CD4-positive, CD25-positive, alpha-beta regulatory T cell (primary cell): ENCODE results near the gene LMTK3. TPM values are rescaled to one million over a fixed set of nuclear protein-coding genes. Genes with fewer than 3 reads are reported as not detected.

Source experiments
- ATAC-seq, 2 donors: fragments of 150-1000 bp; cut with Tn5 transposase; one replicate each; pipeline ENCODE4 v1.10.0; 2021; ENCODE audit warnings: low read depth in 2 of 2, moderate number of reproducible peaks in 2 of 2, moderate library complexity in 1 of 2
- DNase-seq, 3 donors: peaks; one replicate each; pipeline versions ENCODE4 v3.0.0 to v3.0.0-alpha.2; 2012 to 2022; ENCODE audit warnings: mixed read lengths in 1 of 3
- H3K27ac ChIP-seq: one replicate; pipeline ENCODE4 v1.7.0; 2013; ENCODE audit warnings: mild to moderate bottlenecking, low read length; ENCODE audit not compliant: insufficient read depth, poor library complexity, severe bottlenecking
- H3K27me3 ChIP-seq: one replicate; pipeline ENCODE4 v1.7.0; 2013; ENCODE audit warnings: low read length; ENCODE audit not compliant: control insufficient read depth, insufficient read depth
- H3K36me3 ChIP-seq: one replicate; pipeline ENCODE4 v1.7.0; 2013; ENCODE audit warnings: mild to moderate bottlenecking, low read length, moderate library complexity; ENCODE audit not compliant: control insufficient read depth, insufficient read depth
- H3K4me1 ChIP-seq: 2 replicates; pipeline ENCODE4 v1.7.0; 2013; ENCODE audit warnings: mild to moderate bottlenecking, low read length; ENCODE audit not compliant: insufficient read depth, control insufficient read depth, poor library complexity, severe bottlenecking
- H3K4me3 ChIP-seq: one replicate; pipeline ENCODE4 v1.7.0; 2013; ENCODE audit warnings: low read depth, mild to moderate bottlenecking, low read length, moderate library complexity
- H3K9me3 ChIP-seq, 2 experiments: 1 replicate in 1 of 2; 2 replicates in 1 of 2; pipeline ENCODE4 v1.7.0; 2013; ENCODE audit warnings: low read length in 2 of 2, mild to moderate bottlenecking in 1 of 2, moderate library complexity in 1 of 2; ENCODE audit not compliant: control insufficient read depth in 2 of 2
- H3K27ac Mint-ChIP-seq, 3 donors: one replicate each; pipeline ENCODE4 v1.8.0; 2020 to 2022; ENCODE audit warnings: mild to moderate bottlenecking in 3 of 3, mixed read lengths in 3 of 3, moderate library complexity in 2 of 3
- H3K27me3 Mint-ChIP-seq: one replicate; pipeline ENCODE4 v1.8.0; 2022; ENCODE audit warnings: mild to moderate bottlenecking, mixed read lengths
- H3K36me3 Mint-ChIP-seq: one replicate; pipeline ENCODE4 v1.8.0; 2020; ENCODE audit warnings: mixed read lengths
- H3K4me1 Mint-ChIP-seq, 4 donors: one replicate each; pipeline ENCODE4 v1.8.0; 2020 to 2022; ENCODE audit warnings: mixed read lengths in 4 of 4, mild to moderate bottlenecking in 1 of 4
- H3K4me3 Mint-ChIP-seq, 4 donors: one replicate each; pipeline ENCODE4 v1.8.0; 2020 to 2022; ENCODE audit warnings: mild to moderate bottlenecking in 4 of 4, mixed read lengths in 4 of 4, moderate library complexity in 3 of 4
- H3K9me3 Mint-ChIP-seq, 7 donors: one replicate each; pipeline ENCODE4 v1.8.0; 2020 to 2022; ENCODE audit warnings: mixed read lengths in 7 of 7, mild to moderate bottlenecking in 3 of 7, moderate library complexity in 2 of 7
- polyA plus RNA-seq, 4 donors: library from polyadenylated mRNA; unstranded; fragments of 300-500 nt; fragmentation: Illumina TruSeq; gene quantifications; one replicate each; pipeline ENCODE4 v1.2.3, GENCODE V29; 2021
- total RNA-seq: library from RNA; stranded (reverse); gene quantifications from one replicate; pipeline ENCODE4 v1.2.3, GENCODE V29; 2022

LMTK3 gene
- total and polyA plus RNA-seq, 5 donors from 2014 or later: 6.3 TPM; not detected in 4

GRCh38 chr19:48446579-48446978 is 65.1 kb downstream of the LMTK3 start:
- Mint-ChIP-seq H3K27ac (peak overlapping the region in 2 of 3 donors; percentile 88 to 96), H3K27me3 (peaks cover 25% of the 10 kb centered on the region), H3K36me3 (peaks cover 15% of the 10 kb centered on the region), H3K4me3 (peak overlapping the region; percentile 85 to 95 (median 94)), H3K4me1 (peaks cover 4 to 48% (median 26%) of the 10 kb centered on the region in 4 donors), H3K9me3 (no peaks in the 10 kb centered on the region)
- ATAC-seq: no peak
- H3K9me3 ChIP-seq: no peaks in the 10 kb centered on the region
- peak overlapping the region; percentile 84 for H3K27ac ChIP-seq
- DNase-seq: no peak
- H3K4me1 ChIP-seq: peaks cover 28% of the 10 kb centered on the region
- H3K27me3 ChIP-seq: peaks cover 4% of the 10 kb centered on the region
- peaks cover 41% of the 10 kb centered on the region for H3K36me3 ChIP-seq
- peak overlapping the region; percentile 95 for H3K4me3 ChIP-seq

GRCh38 chr19:48445606-48446481 is 65.8 kb downstream of the LMTK3 start, which contains the start of gene GRWD1:
GRWD1 (plus strand) TSS chr19:48445983; CDS start chr19:48446006, 23 bp downstream.
- Mint-ChIP-seq H3K36me3 (peaks cover 15% of the 10 kb centered on the region), H3K9me3 (no peaks in the 10 kb centered on the region), H3K27me3 (peaks cover 32% of the 10 kb centered on the region), H3K4me1 (peaks cover 4 to 51% (median 26%) of the 10 kb centered on the region in 4 donors), H3K27ac (peak within 1 kb of the TSS; percentile 8 to 96 (median 88)), H3K4me3 (peak within 1 kb of the TSS; percentile 85 to 95 (median 94))
- peak; percentile 95 to 96 for ATAC-seq
- peak within 1 kb of the TSS; percentile 95 for H3K4me3 ChIP-seq
- peak; percentile 94 to 99 (median 95) for DNase-seq
- peaks cover 8% of the 10 kb centered on the region for H3K27me3 ChIP-seq
- H3K9me3 ChIP-seq: no peaks in the 10 kb centered on the region
- peaks cover 33% of the 10 kb centered on the region for H3K36me3 ChIP-seq
- peaks cover 28% of the 10 kb centered on the region for H3K4me1 ChIP-seq
- peak within 1 kb of the TSS; percentile 84 for H3K27ac ChIP-seq

- peaks cover 8% of the 10 kb centered on the region for H3K27me3 ChIP-seq
- H3K4me1 ChIP-seq: peaks cover 28% of the 10 kb centered on the region
- Mint-ChIP-seq H3K27me3 (peaks cover 38% of the 10 kb centered on the region), H3K36me3 (peaks cover 15% of the 10 kb centered on the region), H3K27ac (peak overlapping the region; percentile 8 to 96 (median 88)), H3K9me3 (no peaks in the 10 kb centered on the region), H3K4me3 (peak overlapping the region; percentile 85 to 95 (median 94)), H3K4me1 (peaks cover 4 to 51% (median 26%) of the 10 kb centered on the region in 4 donors)
- no peaks in the 10 kb centered on the region for H3K9me3 ChIP-seq
- H3K36me3 ChIP-seq: peaks cover 27% of the 10 kb centered on the region
- DNase-seq (no peak), ATAC-seq (peak; percentile 9 to 18)
- H3K27ac ChIP-seq: peak overlapping the region; percentile 84
- H3K4me3 ChIP-seq: peak overlapping the region; percentile 95
These were observed 66.4 kb downstream of the LMTK3 start for GRCh38 chr19:48445256-48445605.

- H3K4me3 ChIP-seq: peak overlapping the region; percentile 95
- H3K4me1 ChIP-seq: peaks cover 28% of the 10 kb centered on the region
- no peak overlapping the region for H3K27ac ChIP-seq
- peaks cover 4 to 51% (median 26%) of the 10 kb centered on the region in 4 donors for H3K4me1 Mint-ChIP-seq
- H3K27me3 ChIP-seq: peaks cover 8% of the 10 kb centered on the region
- H3K27ac Mint-ChIP-seq: peak overlapping the region; percentile 8 to 96 (median 88)
- peaks cover 24% of the 10 kb centered on the region for H3K36me3 ChIP-seq
- peak overlapping the region; percentile 85 to 95 (median 94) for H3K4me3 Mint-ChIP-seq
- no peaks in the 10 kb centered on the region for H3K9me3 Mint-ChIP-seq
- H3K36me3 Mint-ChIP-seq: peaks cover 15% of the 10 kb centered on the region
- peaks cover 40% of the 10 kb centered on the region for H3K27me3 Mint-ChIP-seq
- ATAC-seq (no peak), DNase-seq (no peak)
- no peaks in the 10 kb centered on the region for H3K9me3 ChIP-seq
These were observed 66.8 kb downstream of the LMTK3 start for GRCh38 chr19:48444936-48445200.

GRCh38 chr19:48444129-48444935 is 67.3 kb downstream of the LMTK3 start:
- H3K27me3 ChIP-seq: peaks cover 8% of the 10 kb centered on the region
- no peaks in the 10 kb centered on the region for H3K9me3 ChIP-seq
- no peak for ATAC-seq
- Mint-ChIP-seq H3K4me1 (peaks cover 4 to 51% (median 26%) of the 10 kb centered on the region in 4 donors), H3K9me3 (no peaks in the 10 kb centered on the region), H3K36me3 (peaks cover 15% of the 10 kb centered on the region), H3K4me3 (peak overlapping the region; percentile 85 to 95 (median 94)), H3K27me3 (peaks cover 40% of the 10 kb centered on the region), H3K27ac (peak overlapping the region; percentile 88 to 96 (median 95))
- peaks cover 19% of the 10 kb centered on the region for H3K36me3 ChIP-seq
- H3K4me1 ChIP-seq: peaks cover 28% of the 10 kb centered on the region
- no peak for DNase-seq
- H3K27ac ChIP-seq: no peak overlapping the region
- H3K4me3 ChIP-seq: peak overlapping the region; percentile 95

- Histone ChIP-seq H3K4me3 (no peak overlapping the region), H3K36me3 (peaks cover 13% of the 10 kb centered on the region), H3K9me3 (no peaks in the 10 kb centered on the region), H3K4me1 (peaks cover 28% of the 10 kb centered on the region), H3K27me3 (peaks cover 8% of the 10 kb centered on the region), H3K27ac (no peak overlapping the region)
- DNase-seq: no peak
- peaks cover 4 to 51% (median 24%) of the 10 kb centered on the region in 4 donors for H3K4me1 Mint-ChIP-seq
- H3K9me3 Mint-ChIP-seq: no peaks in the 10 kb centered on the region
- H3K27me3 Mint-ChIP-seq: peaks cover 40% of the 10 kb centered on the region
- H3K4me3 Mint-ChIP-seq: no peak overlapping the region
- peaks cover 14% of the 10 kb centered on the region for H3K36me3 Mint-ChIP-seq
- ATAC-seq: no peak
- H3K27ac Mint-ChIP-seq: no peak overlapping the region
These were observed 67.9 kb downstream of the LMTK3 start for GRCh38 chr19:48443731-48444128.

- H3K27ac ChIP-seq: no peak overlapping the region
- Mint-ChIP-seq H3K36me3 (peaks cover 9% of the 10 kb centered on the region), H3K27ac (no peak overlapping the region), H3K4me1 (peaks cover under 1 to 46% (median 20%) of the 10 kb centered on the region in 4 donors), H3K27me3 (peaks cover 45% of the 10 kb centered on the region), H3K4me3 (no peak overlapping the region), H3K9me3 (no peaks in the 10 kb centered on the region)
- peaks cover 9% of the 10 kb centered on the region for H3K36me3 ChIP-seq
- ATAC-seq (no peak), DNase-seq (peak in 1 of 3 donors; percentile 20)
- H3K9me3 ChIP-seq: no peaks in the 10 kb centered on the region
- peaks cover 8% of the 10 kb centered on the region for H3K27me3 ChIP-seq
- H3K4me1 ChIP-seq: peaks cover 28% of the 10 kb centered on the region
- H3K4me3 ChIP-seq: no peak overlapping the region
These were observed 68.4 kb downstream of the LMTK3 start for GRCh38 chr19:48443256-48443655.
